Kidney tubule cell (primary cell): ENCODE data around the gene ZNF775.

Experiments used
- DNase-seq: peaks from one replicate; pipeline ENCODE4 v3.0.0-alpha.2; 2018; ENCODE audit warnings: low spot score

Gene ZNF775

GRCh38 chr7:150368884-150369747 is 10.0 kb upstream of the ZNF775 start:
- DNase-seq: peak; percentile 89

- DNase-seq: peak; percentile 32
Observed at GRCh38 chr7:150369748-150370501, 9.2 kb upstream of the ZNF775 start.

GRCh38 chr7:150370612-150371071 is 8.5 kb upstream of the ZNF775 start:
- DNase-seq: peak; percentile 78

GRCh38 chr7:150371131-150371995 is 7.8 kb upstream of the ZNF775 start:
- DNase-seq: no peak

- no peak for DNase-seq
Observed at GRCh38 chr7:150371996-150372270, 7.2 kb upstream of the ZNF775 start.

GRCh38 chr7:150372271-150373048 is 6.7 kb upstream of the ZNF775 start:
- no peak for DNase-seq

GRCh38 chr7:150373049-150373801 is 5.9 kb upstream of the ZNF775 start:
- no peak for DNase-seq

GRCh38 chr7:150374026-150374425 is 5.1 kb upstream of the ZNF775 start:
- no peak for DNase-seq

- DNase-seq: no peak
Observed at GRCh38 chr7:150374472-150374871, 4.7 kb upstream of the ZNF775 start.

- peak; percentile 44 for DNase-seq
Observed at GRCh38 chr7:150375662-150376521, 3.2 kb upstream of the ZNF775 start.

GRCh38 chr7:150376560-150376959 is 2.6 kb upstream of the ZNF775 start:
- no peak for DNase-seq

GRCh38 chr7:150377196-150377595 is 1.9 kb upstream of the ZNF775 start:
- DNase-seq: no peak

- peak; percentile 42 for DNase-seq
Observed at GRCh38 chr7:150377635-150378034, 1.5 kb upstream of the ZNF775 start.

- DNase-seq: peak; percentile 89
Observed at GRCh38 chr7:150378115-150378852, 846 bp upstream of the ZNF775 start.

- DNase-seq: peak; percentile 28
Observed at GRCh38 chr7:150379441-150380379, 580 bp downstream of the ZNF775 start.

GRCh38 chr7:150380463-150380862 is 1.3 kb downstream of the ZNF775 start:
- DNase-seq: no peak

- no peak for DNase-seq
Observed at GRCh38 chr7:150381096-150381495, 2.0 kb downstream of the ZNF775 start.

- no peak for DNase-seq
Observed at GRCh38 chr7:150381785-150382122, 2.6 kb downstream of the ZNF775 start.
